ENCODE results near the gene CACNA1B. TPM values are rescaled to one million over a fixed set of nuclear protein-coding genes. Genes with fewer than 3 reads are reported as not detected.

The CACNA1B gene
- total RNA-seq, 6 donors from 2014 or later, result 0.03 to 0.15 (median 0.03) TPM; not detected in 3

GRCh38 chr9:138010861-138011260 is 133.3 kb downstream of the CACNA1B start:
- no peak for ATAC-seq (ENCODE audit: low FRiP score in 2 of 2)
- Histone ChIP-seq H3K27ac (no peak overlapping the region), H3K4me1 (no peaks in the 10 kb centered on the region), H3K4me3 (no peak overlapping the region), H3K36me3 (no peaks in the 10 kb centered on the region), H3K9me3 (no peaks in the 10 kb centered on the region), H3K27me3 (peaks cover 0 to 3% (median 0%) of the 10 kb centered on the region in 4 donors)
- DNase-seq, result peak in 1 of 2 donors; percentile 64
- TF ChIP-seq POLR2A (IDR thresholded peaks at IDR 0.05), result no peak
- no peak for TF ChIP-seq CTCF (IDR thresholded peaks at IDR 0.05)
- TF ChIP-seq POLR2AphosphoS5 (IDR thresholded peaks at IDR 0.05), result no peak
- no peak for TF ChIP-seq EP300 (IDR thresholded peaks at IDR 0.05)
- WGBS, 2 donors, result 76 to 79% methylated on average over 5 to 8 of the region's 8 CpGs

GRCh38 chr9:138011951-138012500 is 134.4 kb downstream of the CACNA1B start:
- Histone ChIP-seq H3K4me1 (no peaks in the 10 kb centered on the region), H3K27me3 (peaks cover 0 to 3% (median 0%) of the 10 kb centered on the region in 4 donors), H3K36me3 (no peaks in the 10 kb centered on the region), H3K27ac (no peak overlapping the region), H3K4me3 (no peak overlapping the region), H3K9me3 (no peaks in the 10 kb centered on the region)
- ATAC-seq (ENCODE audit: low FRiP score in 2 of 2) (no peak), DNase-seq (peak in 1 of 2 donors; percentile 20)
- WGBS, 2 donors, result 85 to 96% methylated on average over 4 of the region's 4 CpGs
- no peak for TF ChIP-seq EP300 (IDR thresholded peaks at IDR 0.05)
- TF ChIP-seq CTCF (IDR thresholded peaks at IDR 0.05), result no peak
- TF ChIP-seq POLR2AphosphoS5 (IDR thresholded peaks at IDR 0.05), result no peak
- no peak for TF ChIP-seq POLR2A (IDR thresholded peaks at IDR 0.05)

GRCh38 chr9:138013273-138013672 is 135.7 kb downstream of the CACNA1B start:
- no peaks in the 10 kb centered on the region for H3K9me3 ChIP-seq
- no peak overlapping the region for H3K27ac ChIP-seq
- 68% methylated on average over 2 of the region's 2 CpGs; no CpG with 5 or more reads in 1 of the 2 donors for WGBS, 2 donors
- H3K4me3 ChIP-seq, result no peak overlapping the region
- no peaks in the 10 kb centered on the region for H3K27me3 ChIP-seq
- DNase-seq, result peak in 1 of 2 donors; percentile 31
- TF ChIP-seq POLR2AphosphoS5 (IDR thresholded peaks at IDR 0.05), result no peak
- TF ChIP-seq POLR2A (IDR thresholded peaks at IDR 0.05), result no peak
- no peak for TF ChIP-seq EP300 (IDR thresholded peaks at IDR 0.05)
- no peak for TF ChIP-seq CTCF (IDR thresholded peaks at IDR 0.05)
- H3K36me3 ChIP-seq, result no peaks in the 10 kb centered on the region
- no peak for ATAC-seq (ENCODE audit: low FRiP score in 2 of 2)
- no peaks in the 10 kb centered on the region for H3K4me1 ChIP-seq

GRCh38 chr9:138013836-138014562 is 136.4 kb downstream of the CACNA1B start:
- TF ChIP-seq EP300 (IDR thresholded peaks at IDR 0.05), result no peak
- TF ChIP-seq POLR2A (IDR thresholded peaks at IDR 0.05), result no peak
- TF ChIP-seq CTCF (IDR thresholded peaks at IDR 0.05), result no peak
- TF ChIP-seq POLR2AphosphoS5 (IDR thresholded peaks at IDR 0.05), result no peak
- H3K27me3 ChIP-seq, result no peaks in the 10 kb centered on the region
- no peaks in the 10 kb centered on the region for H3K36me3 ChIP-seq
- no peaks in the 10 kb centered on the region for H3K9me3 ChIP-seq
- DNase-seq (peak in 1 of 2 donors; percentile 55), ATAC-seq (ENCODE audit: low FRiP score in 2 of 2) (no peak)
- H3K4me3 ChIP-seq, result no peak overlapping the region
- no peak overlapping the region for H3K27ac ChIP-seq
- H3K4me1 ChIP-seq, result no peaks in the 10 kb centered on the region
- WGBS, 2 donors, result 68 to 71% methylated on average over 15 of the region's 15 CpGs

Measured in upper lobe of left lung (tissue), 6 donors.